NCI-H2196 (cell line): ENCODE measurements around the gene NBR1.
"Not testable (repeated sequence)": the region's sequence is repeated elsewhere in the genome, so short reads cannot be mapped to it uniquely, and the experiment has no call there.

Experiments
- DNase-seq: peaks from one replicate; lab custom pipeline; 2025; ENCODE audit not compliant: unreplicated experiment; lab: John Stamatoyannopoulos, UW

NBR1 gene

DNA sequence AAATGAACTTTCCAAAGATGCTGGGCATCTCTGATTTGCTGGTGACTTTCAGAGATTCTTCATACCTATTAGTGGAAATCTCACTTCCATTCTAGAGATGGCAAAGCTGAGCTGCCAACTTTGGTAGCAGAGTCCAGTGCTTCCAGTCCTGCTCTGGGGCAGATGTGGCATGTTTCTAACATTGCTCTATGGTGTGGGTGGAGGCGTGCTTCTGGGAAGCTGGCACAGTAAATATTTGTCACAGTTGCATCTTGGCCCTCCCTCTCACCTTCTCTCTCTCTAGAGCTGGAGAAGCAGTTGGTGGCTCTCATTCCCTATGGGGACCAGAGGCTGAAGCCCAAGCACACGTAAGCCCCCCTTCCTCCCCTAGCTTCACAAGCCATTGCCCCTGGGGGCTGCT is 42.5 kb downstream of the NBR1 start:
- DNase-seq, result no peak

DNA sequence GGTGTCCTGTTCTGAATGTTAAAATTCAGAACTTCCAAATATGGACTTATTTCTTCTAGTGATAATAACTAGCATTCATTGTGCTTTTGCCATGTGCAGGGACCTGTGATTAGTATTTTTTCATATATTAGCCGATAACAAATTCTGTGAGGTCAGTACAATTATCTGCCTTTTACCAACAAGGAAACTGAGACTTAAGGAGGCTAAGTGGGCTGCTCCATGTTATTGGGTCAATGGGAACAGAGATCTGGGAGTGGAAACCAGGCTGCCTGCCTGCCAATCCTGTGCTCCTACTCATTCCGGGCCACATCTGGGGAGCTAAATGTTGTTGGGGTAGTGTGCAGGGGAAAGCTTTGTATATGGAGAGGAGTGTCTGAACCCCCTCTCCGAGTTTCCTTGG is 44.3 kb downstream of the NBR1 start:
- DNase-seq, result no peak

DNA sequence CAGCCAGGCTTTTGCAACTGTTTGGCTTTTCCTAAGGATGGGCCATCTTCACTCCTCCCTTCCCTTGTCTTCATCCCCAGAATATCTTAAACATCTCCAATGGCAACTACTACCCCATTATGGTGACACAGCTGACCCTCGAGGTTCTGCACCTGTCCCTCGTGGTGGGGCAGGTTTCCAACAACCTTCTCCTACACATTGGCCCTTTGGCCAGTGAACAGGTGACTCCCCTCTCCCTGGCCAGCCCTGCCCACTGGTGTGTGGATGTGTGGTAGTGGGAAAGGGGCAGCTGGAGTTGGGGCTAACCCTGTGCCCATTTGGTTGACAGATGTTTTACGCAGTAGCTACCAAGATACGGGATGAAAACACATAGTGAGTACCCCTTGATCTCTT is 45.4 kb downstream of the NBR1 start:
- no peak for DNase-seq

DNA sequence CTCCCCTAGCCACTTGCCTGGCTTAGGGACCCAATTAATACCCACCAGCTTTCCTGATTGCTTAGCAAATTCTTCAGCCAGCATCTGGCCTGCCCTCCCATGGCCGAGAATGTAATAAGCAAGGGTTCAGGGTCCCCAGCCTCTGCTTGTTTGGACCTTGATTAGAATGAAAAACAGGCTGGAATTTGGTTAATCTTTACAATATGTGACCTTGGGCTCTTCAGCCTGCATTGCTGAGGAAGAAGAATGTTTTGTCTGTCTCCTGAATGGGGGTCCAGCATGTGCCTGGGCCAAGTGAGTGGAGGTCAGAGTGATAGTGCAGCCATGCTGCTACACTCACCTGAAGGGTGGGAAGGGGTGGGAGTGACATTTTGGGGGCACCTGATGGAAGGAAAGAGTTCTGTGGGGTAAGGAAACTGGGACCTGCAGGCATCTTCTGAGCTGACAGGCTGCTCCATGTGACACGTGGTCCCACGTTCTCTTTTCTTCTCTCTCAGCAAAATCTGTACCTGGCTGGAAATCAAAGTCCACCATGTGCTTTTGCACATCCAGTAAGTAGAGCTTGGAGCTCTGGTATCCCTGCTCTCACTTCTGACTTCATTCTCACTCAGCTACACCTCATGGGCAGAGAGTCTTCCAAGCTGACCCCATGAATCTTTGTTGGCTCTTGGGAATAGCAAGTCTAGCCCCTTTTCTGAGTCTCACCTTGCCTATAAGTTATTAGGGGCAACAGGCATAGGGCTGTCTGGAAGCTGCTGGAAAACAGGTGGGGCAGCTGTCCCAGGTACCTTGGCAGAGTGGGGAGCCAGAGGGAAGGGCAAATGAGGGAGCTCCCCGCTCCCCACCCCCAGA is 46.0 kb downstream of the NBR1 start:
- no peak for DNase-seq

DNA sequence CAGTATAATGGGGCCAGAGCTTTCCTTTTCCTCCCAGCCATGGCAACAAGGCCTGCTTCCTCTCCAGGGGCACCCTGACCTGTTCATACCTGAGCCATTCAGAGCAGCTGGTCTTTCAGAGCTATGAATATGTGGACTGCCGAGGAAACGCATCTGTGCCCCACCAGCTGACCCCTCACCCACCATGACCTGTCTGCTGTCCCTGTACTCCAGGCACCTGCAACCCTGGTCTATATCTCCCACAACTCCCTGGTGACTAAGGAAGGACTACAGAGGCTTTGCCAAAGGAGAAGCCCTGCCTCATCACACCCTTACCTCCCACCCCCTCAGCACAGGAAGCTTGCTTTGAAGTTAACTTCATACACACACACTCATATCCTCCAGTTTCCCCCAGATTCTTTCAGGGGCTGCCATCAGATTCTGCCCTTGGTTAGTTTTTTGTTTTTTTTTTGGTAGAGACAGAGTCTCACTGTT is 46.6 kb downstream of the NBR1 start:
- DNase-seq, result no peak

DNA sequence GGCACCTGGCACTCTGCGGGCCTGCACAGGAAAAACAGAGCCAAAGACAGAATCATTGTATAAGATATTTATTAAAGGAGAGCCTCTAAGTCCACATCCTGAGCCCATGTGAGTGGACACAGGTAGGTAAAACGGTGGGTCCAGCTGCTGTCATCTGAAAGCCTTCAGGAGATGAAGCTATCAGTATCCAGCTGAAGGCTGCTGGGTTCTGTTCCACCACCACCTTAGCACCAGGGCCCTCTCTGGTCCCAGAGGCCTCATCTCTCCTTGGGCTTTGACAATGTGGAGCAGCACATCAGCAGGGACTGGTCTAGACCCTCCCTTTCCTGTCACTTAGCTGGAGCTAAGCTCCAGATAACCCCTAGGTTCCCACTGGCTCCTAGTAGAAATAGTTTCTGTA is 48.0 kb downstream of the NBR1 start:
- DNase-seq, result no peak

DNA sequence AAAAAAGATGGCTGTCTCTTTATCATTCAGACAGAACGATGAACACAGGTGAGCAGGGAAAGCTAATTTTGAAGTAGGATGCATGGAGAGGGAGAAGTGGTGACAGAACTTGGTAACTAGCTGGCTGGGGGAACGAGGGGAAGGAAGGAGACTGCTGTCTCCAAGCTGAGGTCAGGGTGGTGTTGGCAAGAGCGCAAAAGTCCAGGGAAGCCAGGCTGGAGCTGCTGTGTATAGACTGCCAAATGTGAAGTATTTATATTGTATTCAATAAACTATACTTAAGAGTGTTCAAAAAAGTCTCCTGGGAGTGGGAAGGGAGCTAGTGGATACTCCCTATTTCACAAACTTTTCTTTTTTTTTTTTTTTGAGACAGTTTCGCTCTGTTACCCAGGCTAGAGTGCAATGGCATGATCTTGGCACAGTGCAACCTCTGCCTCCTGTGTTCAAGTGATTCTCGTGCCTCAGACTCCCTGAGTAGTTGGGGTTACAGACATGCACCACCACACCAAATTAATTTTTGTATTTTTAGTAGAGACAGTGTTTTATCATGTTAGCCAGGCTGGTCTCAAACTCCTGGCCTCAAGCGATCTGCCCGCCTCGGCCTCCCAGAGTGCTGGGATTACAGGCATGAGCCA is 48.8 kb downstream of the NBR1 start:
- no peak for DNase-seq

DNA sequence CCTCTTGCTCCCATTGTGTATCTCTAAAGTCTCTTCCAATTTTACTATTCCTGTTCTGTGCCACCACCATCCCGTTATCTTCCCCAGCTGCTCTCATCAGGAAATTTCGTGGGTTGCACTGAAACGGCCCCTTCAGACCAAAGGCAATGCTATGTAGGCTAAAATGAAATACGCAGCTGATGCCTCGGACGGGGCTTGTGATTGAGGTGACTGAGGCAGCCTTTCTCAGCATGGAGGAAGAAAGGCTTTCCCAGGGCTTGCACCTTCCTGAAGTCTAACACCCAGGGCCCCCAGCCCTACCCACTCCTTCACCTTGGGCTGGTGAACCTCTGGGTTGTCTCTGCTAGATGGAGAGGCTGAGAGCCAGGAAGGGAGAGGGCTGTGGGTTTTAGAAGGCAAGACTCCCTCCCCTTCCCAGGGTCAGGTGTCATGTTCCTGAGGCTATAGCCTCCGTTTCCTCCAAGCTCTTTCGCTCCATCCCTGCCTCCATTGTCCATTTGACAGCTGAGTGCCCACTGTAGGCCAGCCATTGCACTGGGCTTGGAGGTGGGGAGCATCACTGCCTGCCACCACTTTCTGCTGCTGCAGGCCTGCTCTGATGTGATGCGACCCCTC is 49.6 kb downstream of the NBR1 start:
- DNase-seq, result no peak

DNA sequence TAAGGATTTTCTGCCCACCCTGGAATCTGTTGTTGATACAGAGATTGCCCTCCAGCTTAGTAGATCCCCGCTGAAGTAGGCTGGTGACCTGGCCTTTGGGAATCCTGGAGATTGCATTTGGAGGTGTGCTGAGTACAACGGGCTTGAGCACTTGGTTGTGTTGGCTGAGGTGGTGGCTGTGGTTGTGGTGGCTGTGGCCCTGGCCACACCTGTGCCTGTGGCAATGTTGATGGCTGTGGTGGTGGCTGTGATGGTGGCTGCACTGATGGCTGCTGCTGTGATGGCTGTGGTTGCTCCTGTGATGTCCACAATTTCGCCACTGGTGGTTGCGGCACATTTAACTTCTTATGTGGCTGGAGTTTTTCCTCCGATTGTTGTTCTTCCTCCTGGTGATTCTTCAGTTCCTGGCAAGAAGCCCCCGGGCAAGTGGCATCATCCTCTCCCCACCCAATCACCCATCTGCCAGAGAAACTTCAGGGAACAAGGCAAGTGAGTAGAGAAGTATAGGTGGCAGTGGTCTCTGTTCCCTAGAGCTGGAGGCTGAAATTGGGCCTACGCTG is 53.2 kb downstream of the NBR1 start:
- no peak for DNase-seq

DNA sequence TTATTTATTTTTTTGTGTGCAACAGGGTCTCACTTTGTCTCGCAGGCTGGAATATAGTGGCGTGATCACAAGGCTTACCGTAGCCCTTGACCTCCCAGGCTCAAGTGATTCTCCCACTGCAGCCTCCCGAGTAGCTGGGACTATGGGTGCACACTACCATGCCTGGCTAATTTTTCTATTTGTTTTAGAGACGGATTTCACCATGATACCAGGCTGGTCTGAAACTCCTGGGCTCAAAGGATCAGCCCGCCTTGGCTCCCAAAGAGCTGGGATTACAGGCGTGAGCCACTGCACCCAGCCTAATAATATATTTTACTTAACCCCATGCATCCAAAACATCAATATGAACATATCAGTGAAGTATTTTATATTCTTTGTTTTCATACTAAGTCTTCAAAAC is 55.4 kb downstream of the NBR1 start:
- DNase-seq, result no peak

DNA sequence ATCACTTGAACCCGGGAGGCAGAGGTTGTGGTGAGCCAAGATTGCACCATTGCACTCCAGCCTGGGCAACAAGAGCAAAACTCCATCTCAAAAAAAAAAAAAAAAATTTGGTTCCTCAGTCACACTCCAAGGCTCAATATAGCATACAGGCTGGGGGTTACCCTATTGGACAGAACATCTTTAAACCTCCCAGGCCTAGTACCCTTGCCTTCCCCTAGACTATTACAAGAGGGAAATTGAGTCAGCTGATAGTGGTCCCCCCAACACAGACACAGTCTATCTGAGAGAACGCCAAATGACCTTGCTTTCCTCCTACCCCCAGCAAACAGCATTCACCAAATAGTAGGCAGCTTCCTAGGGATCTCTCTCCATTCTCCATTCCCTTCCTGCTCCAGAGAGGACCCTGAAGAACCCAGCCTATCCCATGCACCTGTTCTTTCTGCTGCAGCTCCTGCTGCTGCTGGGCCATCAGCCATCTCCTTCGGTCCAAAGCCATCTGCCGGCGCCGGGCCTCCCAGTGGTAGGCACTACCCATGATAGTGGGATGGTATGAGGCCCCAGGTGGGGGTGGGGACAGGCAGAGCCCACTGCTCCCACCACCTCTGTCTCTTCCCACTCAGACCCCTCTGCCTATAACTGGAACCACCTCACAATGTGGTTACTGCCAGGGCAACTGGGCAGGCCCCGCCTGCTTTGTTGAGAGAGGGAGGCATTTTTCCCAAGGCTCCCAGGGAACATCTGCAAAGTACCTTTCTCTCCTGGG is 57.2 kb downstream of the NBR1 start, which contains the start of gene CCDC200:
Gene CCDC200, minus strand, starts transcription at position 604 of the 763 bp plus-strand sequence. Its CDS starts 69 bp downstream, at position 535.
- DNase-seq, result not testable (repeated sequence)

DNA sequence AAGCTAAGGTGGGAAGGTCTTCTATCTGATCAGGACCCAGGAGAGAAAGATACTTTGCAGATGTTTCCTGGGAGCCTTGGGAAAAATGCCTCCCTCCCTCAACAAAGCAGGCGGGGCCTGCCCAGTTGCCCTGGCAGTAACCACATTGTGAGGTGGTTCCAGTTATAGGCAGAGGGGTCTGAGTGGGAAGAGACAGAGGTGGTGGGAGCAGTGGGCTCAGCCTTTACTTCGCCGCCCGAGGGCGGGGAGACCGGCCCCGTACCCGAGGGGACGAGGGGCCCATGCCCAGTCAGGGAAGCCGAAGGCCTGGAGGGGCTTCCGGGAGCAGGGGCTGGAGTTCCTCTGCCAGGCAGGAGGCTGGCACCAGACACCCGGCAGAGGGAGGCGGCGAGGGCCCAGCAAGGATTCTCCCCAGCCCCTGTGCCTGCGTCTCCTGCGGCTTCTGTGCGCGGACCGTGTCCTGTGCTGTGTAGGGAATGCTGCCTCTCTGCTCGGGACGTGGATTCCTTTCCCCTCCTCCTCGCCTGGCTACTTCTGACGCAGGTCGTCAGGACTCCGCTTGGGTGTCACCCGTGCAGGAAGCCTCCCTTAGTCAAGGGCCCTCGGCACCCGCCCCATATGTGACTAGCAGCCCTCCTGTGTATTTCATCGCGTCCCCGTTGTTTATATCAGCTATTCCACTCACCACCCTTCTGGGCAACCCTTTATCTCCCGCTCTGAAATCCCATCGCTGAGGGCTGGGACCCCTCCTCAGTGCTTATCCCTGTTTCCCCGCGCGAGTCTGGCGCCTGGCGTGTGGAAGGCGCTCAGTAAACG is 60.4 kb downstream of the NBR1 start:
- not testable (repeated sequence) for DNase-seq

DNA sequence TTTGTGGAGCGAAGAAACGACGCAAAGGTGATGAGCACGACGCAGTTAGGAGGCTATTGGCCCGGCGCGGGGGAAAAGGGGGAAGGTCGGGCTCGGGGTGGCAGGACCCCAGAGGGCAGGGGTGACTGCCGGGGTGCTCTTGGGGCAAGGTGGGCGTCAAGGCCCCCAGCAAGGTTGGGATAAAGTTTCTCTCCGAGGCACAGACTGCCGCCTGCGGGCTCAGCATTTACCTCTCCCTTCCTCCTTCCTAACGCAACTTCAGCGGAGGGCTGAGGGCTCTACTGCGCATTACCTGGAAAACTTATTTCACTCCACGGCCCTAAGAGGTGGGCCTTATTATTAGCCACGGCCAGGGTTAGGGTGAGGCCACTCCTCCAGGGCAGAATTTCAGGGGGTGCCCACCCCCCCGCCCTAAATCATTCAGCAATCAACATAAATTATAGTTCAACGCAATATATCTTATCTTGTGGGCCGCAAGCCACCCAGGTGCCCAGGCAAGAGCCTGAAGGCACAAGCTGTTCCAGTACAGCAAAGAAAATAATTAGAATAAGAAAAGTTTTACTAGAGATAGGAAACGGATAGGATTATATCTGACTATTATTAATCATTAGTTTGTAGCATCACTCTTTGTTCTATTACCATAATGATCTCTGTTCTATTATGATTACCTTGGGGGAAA is 61.1 kb downstream of the NBR1 start:
- DNase-seq, result not testable (repeated sequence)

DNA sequence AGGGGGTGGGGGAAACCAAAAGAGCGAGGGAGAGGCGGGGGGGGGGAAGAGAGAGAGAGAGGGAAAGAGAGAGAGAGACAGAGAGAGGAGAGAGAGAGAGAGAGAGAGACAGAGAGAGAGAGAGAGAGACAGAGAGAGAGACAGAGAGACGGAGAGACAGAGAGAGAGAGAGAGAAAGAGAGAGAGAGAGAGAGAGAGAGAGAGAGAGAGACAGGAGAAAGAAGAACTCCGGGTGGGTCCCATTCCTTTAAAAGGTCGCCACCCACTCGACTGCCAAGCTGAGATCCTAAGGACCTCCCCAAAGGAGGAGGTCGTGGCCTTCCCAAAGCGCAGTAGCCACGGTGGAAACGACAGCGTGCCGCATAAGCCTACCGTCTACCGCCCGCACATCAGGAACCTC is 62.2 kb downstream of the NBR1 start:
- DNase-seq, result not testable (repeated sequence)

DNA sequence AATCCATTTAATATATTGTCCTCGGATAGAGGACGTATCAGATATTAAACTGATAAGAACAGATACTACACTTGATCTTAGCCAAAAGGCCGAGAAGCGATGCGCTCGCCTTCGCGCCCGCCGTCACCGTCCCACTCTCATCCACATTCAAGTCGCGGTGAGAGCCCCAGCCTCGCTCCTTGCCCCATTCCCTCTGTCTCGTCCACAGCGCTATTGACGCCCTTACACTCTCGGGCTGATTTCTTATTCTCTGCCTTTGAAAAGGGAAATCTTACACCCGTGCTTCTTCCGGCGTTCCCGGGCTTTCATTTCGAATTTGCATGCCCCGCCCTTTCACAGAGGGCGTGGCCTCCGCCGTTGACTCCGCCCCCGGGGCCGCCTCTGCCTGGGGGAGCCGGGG is 62.9 kb downstream of the NBR1 start, which contains the start of gene RNU2-1:
Gene RNU2-1, minus strand, starts transcription at position 101 of the 400 bp plus-strand sequence.
- not testable (repeated sequence) for DNase-seq

DNA sequence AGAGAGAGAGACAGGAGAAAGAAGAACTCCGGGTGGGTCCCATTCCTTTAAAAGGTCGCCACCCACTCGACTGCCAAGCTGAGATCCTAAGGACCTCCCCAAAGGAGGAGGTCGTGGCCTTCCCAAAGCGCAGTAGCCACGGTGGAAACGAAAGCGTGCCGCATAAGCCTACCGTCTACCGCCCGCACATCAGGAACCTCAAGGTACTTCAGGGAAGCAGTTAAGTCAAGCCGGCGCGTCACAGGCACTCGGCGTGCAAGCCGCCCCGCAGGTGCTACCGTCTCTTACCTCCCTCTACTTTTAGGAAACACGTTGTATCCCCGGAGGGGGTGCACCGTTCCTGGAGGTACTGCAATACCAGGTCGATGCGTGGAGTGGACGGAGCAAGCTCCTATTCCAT is 68.6 kb downstream of the NBR1 start:
- not testable (repeated sequence) for DNase-seq

DNA sequence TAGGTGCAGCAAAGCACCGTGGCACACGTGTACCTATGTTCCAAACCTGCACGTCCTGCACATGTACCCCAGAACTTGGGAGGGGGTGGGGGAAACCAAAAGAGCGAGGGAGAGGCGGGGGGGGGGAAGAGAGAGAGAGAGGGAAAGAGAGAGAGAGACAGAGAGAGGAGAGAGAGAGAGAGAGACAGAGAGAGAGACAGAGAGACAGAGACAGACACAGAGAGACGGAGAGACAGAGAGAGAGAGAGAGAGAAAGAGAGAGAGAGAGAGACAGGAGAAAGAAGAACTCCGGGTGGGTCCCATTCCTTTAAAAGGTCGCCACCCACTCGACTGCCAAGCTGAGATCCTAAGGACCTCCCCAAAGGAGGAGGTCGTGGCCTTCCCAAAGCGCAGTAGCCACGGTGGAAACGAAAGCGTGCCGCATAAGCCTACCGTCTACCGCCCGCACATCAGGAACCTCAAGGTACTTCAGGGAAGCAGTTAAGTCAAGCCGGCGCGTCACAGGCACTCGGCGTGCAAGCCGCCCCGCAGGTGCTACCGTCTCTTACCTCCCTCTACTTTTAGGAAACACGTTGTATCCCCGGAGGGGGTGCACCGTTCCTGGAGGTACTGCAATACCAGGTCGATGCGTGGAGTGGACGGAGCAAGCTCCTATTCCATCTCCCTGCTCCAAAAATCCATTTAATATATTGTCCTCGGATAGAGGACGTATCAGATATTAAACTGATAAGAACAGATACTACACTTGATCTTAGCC is 69.8 kb downstream of the NBR1 start:
- not testable (repeated sequence) for DNase-seq

DNA sequence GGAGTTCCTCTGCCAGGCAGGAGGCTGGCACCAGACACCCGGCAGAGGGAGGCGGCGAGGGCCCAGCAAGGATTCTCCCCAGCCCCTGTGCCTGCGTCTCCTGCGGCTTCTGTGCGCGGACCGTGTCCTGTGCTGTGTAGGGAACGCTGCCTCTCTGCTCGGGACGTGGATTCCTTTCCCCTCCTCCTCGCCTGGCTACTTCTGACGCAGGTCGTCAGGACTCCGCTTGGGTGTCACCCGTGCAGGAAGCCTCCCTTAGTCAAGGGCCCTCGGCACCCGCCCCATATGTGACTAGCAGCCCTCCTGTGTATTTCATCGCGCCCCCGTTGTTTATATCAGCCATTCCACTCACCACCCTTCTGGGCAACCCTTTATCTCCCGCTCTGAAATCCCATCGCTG is 75.4 kb downstream of the NBR1 start:
- not testable (repeated sequence) for DNase-seq
